H1 (cell line): ENCODE measurements around the gene DYSF. TPM values are rescaled to one million over a fixed set of nuclear protein-coding genes. Genes with fewer than 3 reads are reported as not detected.

ENCODE experiments used
- CTCF ChIA-PET: fragments of 300-600 bp; sonication (Branson Sonifier 250); formaldehyde crosslinking; loops from one replicate; lab custom pipeline; 2021; ENCODE audit not compliant: partially characterized antibody; lab: Charles Lee
- POLR2A ChIA-PET: fragments of 300-600 bp; sonication (Branson Sonifier 250); formaldehyde crosslinking; loops from one replicate; lab custom pipeline; 2021; ENCODE audit warnings: inconsistent platforms; ENCODE audit not compliant: partially characterized antibody; lab: Charles Lee
- DNase-seq, 2 experiments: peaks; one replicate each; pipeline versions ENCODE4 v3.0.0 to v3.0.0-alpha.2; 2010 to 2022; ENCODE audit warnings: low spot score in 2 of 2, low read depth in 1 of 2, mixed read lengths in 1 of 2
- FAIRE-seq: peaks from 2 replicates; lab custom pipeline; 2011; peaks lifted over from hg19 to GRCh38; lab: Jason Lieb, UNC
- H2AFZ ChIP-seq: 2 replicates; pipeline ENCODE4 v1.8.1; 2012; ENCODE audit warnings: low read length, inconsistent platforms
- H2AK5ac ChIP-seq: 2 replicates; pipeline ENCODE4 v1.6.1; 2013; ENCODE audit warnings: low read depth, low read length
- H2BK120ac ChIP-seq: replicated peaks from 2 replicates; pipeline ENCODE3; 2013; ENCODE audit warnings: low read depth, low read length, inconsistent platforms
- H2BK12ac ChIP-seq: 2 replicates; pipeline ENCODE4 v1.6.1; 2013; ENCODE audit warnings: low read depth, low read length
- H2BK15ac ChIP-seq: 2 replicates; pipeline ENCODE4 v1.6.1; 2013; ENCODE audit warnings: low read length
- H2BK20ac ChIP-seq: 2 replicates; pipeline ENCODE4 v1.6.1; 2013; ENCODE audit warnings: low read length
- H2BK5ac ChIP-seq: 2 replicates; pipeline ENCODE4 v1.6.1; 2013; ENCODE audit warnings: low read depth, low read length
- H3K14ac ChIP-seq: 2 replicates; pipeline ENCODE4 v1.6.1; 2013; ENCODE audit warnings: inconsistent platforms; ENCODE audit not compliant: insufficient read length
- H3K18ac ChIP-seq: 2 replicates; pipeline ENCODE4 v1.6.1; 2013; ENCODE audit warnings: low read length; ENCODE audit errors: extremely low read depth
- H3K23ac ChIP-seq: 2 replicates; pipeline ENCODE4 v1.6.1; 2013; ENCODE audit warnings: inconsistent platforms; ENCODE audit not compliant: insufficient read length
- H3K23me2 ChIP-seq: 2 replicates; pipeline ENCODE4 v1.6.1; 2013; ENCODE audit warnings: low read depth, low read length
- H3K27ac ChIP-seq: 2 replicates; pipeline ENCODE4 v1.6.1; 2011; ENCODE audit warnings: low read depth, low read length, inconsistent platforms
- H3K27me3 ChIP-seq, 4 experiments: replicated peaks in 1 of 4; 1 replicate in 1 of 4; 2 replicates in 3 of 4; pipeline versions ENCODE4 v1.6.1 to v1.8.1; 2011 to 2013; ENCODE audit warnings: low read length in 3 of 4, mild to moderate bottlenecking in 3 of 4, inconsistent platforms in 2 of 4, mixed read lengths in 2 of 4, moderate library complexity in 1 of 4; ENCODE audit not compliant: control insufficient read depth in 3 of 4, insufficient read depth in 3 of 4; ENCODE audit errors: extremely low read depth in 1 of 4
- H3K36me3 ChIP-seq, 4 experiments: 2 replicates each; pipeline versions ENCODE4 v1.6.1 to v1.8.1; 2011 to 2013; ENCODE audit warnings: mild to moderate bottlenecking in 4 of 4, low read length in 3 of 4, moderate library complexity in 2 of 4, control low read depth in 1 of 4, inconsistent platforms in 1 of 4; ENCODE audit not compliant: insufficient read depth in 4 of 4, control insufficient read depth in 2 of 4
- H3K4ac ChIP-seq: replicated peaks from 2 replicates; pipeline ENCODE3; 2013; ENCODE audit warnings: low read length, low read depth, mixed read lengths, inconsistent platforms; ENCODE audit not compliant: insufficient read length
- H3K4me1 ChIP-seq, 4 experiments: replicated peaks in 1 of 4; 1 replicate in 1 of 4; 2 replicates in 3 of 4; pipeline versions ENCODE4 v1.6.1 to v1.8.1; 2011 to 2013; ENCODE audit warnings: low read length in 3 of 4, inconsistent platforms in 2 of 4, mixed read lengths in 1 of 4; ENCODE audit not compliant: insufficient read depth in 4 of 4, control insufficient read depth in 3 of 4
- H3K4me2 ChIP-seq, 2 experiments: 2 replicates each; pipeline versions ENCODE4 v1.6.1 to v1.8.1; 2011 to 2013; ENCODE audit warnings: low read depth in 2 of 2, low read length in 2 of 2, control low read depth in 1 of 2, inconsistent platforms in 1 of 2, mild to moderate bottlenecking in 1 of 2; ENCODE audit not compliant: insufficient read depth in 1 of 2
- H3K4me3 ChIP-seq, 4 experiments: fragments of 200-600, 300-600 bp in 1 of 4; sonication (generic), shearing (Covaris generic), sonication (Bioruptor Twin) in 1 of 4; 2 replicates each; pipeline versions ENCODE4 v1.5.1 to v1.8.1; 2011 to 2016; ENCODE audit warnings: low read length in 4 of 4, low read depth in 3 of 4, control low read depth in 2 of 4, inconsistent platforms in 2 of 4, mild to moderate bottlenecking in 2 of 4, mixed read lengths in 1 of 4, moderate library complexity in 1 of 4; ENCODE audit not compliant: insufficient read depth in 2 of 4; ENCODE audit errors: extremely low read depth in 1 of 4
- H3K56ac ChIP-seq: replicated peaks from 2 replicates; pipeline ENCODE3; 2013; ENCODE audit warnings: low read depth, mild to moderate bottlenecking, mixed read lengths, low read length, inconsistent platforms; ENCODE audit not compliant: insufficient read length
- H3K79me1 ChIP-seq: 2 replicates; pipeline ENCODE4 v1.6.1; 2013; ENCODE audit warnings: low read depth, low read length, control low read depth
- H3K79me2 ChIP-seq, 2 experiments: 2 replicates each; pipeline versions ENCODE4 v1.6.1 to v1.8.1; 2012 to 2013; ENCODE audit warnings: low read length in 2 of 2, mild to moderate bottlenecking in 2 of 2, inconsistent platforms in 1 of 2; ENCODE audit not compliant: insufficient read depth in 2 of 2, control insufficient read depth in 1 of 2
- H3K9ac ChIP-seq, 4 experiments: replicated peaks in 1 of 4; 1 replicate in 1 of 4; 2 replicates in 3 of 4; pipeline versions ENCODE4 v1.6.1 to v1.8.1; 2011 to 2013; ENCODE audit warnings: low read depth in 3 of 4, low read length in 3 of 4, control low read depth in 2 of 4, mild to moderate bottlenecking in 2 of 4, moderate library complexity in 2 of 4, inconsistent platforms in 1 of 4; ENCODE audit errors: extremely low read depth in 1 of 4
- H3K9me3 ChIP-seq, 2 experiments: 2 replicates each; pipeline versions ENCODE4 v1.6.1 to v1.8.1; 2012 to 2013; ENCODE audit warnings: mild to moderate bottlenecking in 2 of 2, moderate library complexity in 2 of 2, control low read depth in 1 of 2, inconsistent platforms in 1 of 2, low read depth in 1 of 2, low read length in 1 of 2, mixed read lengths in 1 of 2; ENCODE audit not compliant: insufficient read depth in 2 of 2
- H4K20me1 ChIP-seq, 2 experiments: replicated peaks in 1 of 2; 2 replicates each; pipeline versions ENCODE3 to v1.8.1; 2011 to 2013; ENCODE audit warnings: inconsistent platforms in 2 of 2, low read length in 2 of 2, mild to moderate bottlenecking in 1 of 2; ENCODE audit not compliant: insufficient read depth in 2 of 2, control insufficient read depth in 1 of 2
- H4K5ac ChIP-seq: 2 replicates; pipeline ENCODE4 v1.6.1; 2013; ENCODE audit warnings: low read length, low read depth, mixed read lengths, inconsistent platforms; ENCODE audit not compliant: insufficient read length
- H4K8ac ChIP-seq: 2 replicates; pipeline ENCODE4 v1.8.0; 2013; ENCODE audit warnings: mild to moderate bottlenecking, moderate library complexity, low read length, inconsistent platforms; ENCODE audit not compliant: insufficient read depth; ENCODE audit errors: extremely low read depth
- H4K91ac ChIP-seq: replicated peaks from 2 replicates; pipeline ENCODE3; 2013; ENCODE audit warnings: low read length, mixed read lengths, inconsistent platforms; ENCODE audit not compliant: insufficient read length
- BACH1 ChIP-seq: IDR thresholded peaks from 2 replicates; pipeline ENCODE4 v1.6.1; 2012; ENCODE audit warnings: low read length, improper control_type of control experiment
- BCL11A ChIP-seq, 2 experiments: IDR thresholded peaks; one replicate each; pipeline ENCODE4 v1.6.1; 2011; ENCODE audit warnings: low read depth in 2 of 2, low read length in 2 of 2, mild to moderate bottlenecking in 2 of 2
- CHD2 ChIP-seq: IDR thresholded peaks from 2 replicates; pipeline ENCODE4 v1.6.1; 2012; ENCODE audit warnings: low read length, improper control_type of control experiment
- CREB1 ChIP-seq: IDR thresholded peaks from 2 replicates; pipeline ENCODE4 v1.6.1; 2012; ENCODE audit warnings: inconsistent platforms
- KDM1A ChIP-seq: fragments of 200-600, 300-600 bp; sonication (generic); IDR thresholded peaks from 2 replicates; pipeline ENCODE4 v1.7.1; 2016; ENCODE audit warnings: mild to moderate bottlenecking, low read length, borderline replicate concordance
- KDM5A ChIP-seq: fragments of 200-600 bp; IDR thresholded peaks from 2 replicates; pipeline ENCODE4 v1.7.1; 2012; ENCODE audit warnings: mild to moderate bottlenecking, low read length, inconsistent platforms, mixed read lengths
- MAFK ChIP-seq: IDR thresholded peaks from 2 replicates; pipeline ENCODE4 v1.6.1; 2012; ENCODE audit warnings: low read depth, mild to moderate bottlenecking, improper control_type of control experiment, low read length
- RFX5 ChIP-seq: IDR thresholded peaks from 2 replicates; pipeline ENCODE4 v1.6.1; 2011; ENCODE audit warnings: low read depth, low read length, improper control_type of control experiment, borderline replicate concordance
- SIN3A ChIP-seq, 2 experiments: IDR thresholded peaks in 1 of 2; conservative IDR thresholded peaks in 1 of 2; 2 replicates each; pipeline ENCODE4 v1.6.1; 2011 to 2012; ENCODE audit warnings: low read length in 2 of 2, improper control_type of control experiment in 1 of 2, low read depth in 1 of 2, mild to moderate bottlenecking in 1 of 2
- SUZ12 ChIP-seq: fragments of 200-600 bp; sonication (generic); IDR thresholded peaks from 2 replicates; pipeline ENCODE4 v1.6.1; 2012; ENCODE audit warnings: mild to moderate bottlenecking, inconsistent platforms, low read length, moderate library complexity, mixed read lengths
- TCF12 ChIP-seq: IDR thresholded peaks from 2 replicates; pipeline ENCODE4 v1.6.1; 2011; ENCODE audit warnings: low read depth, mild to moderate bottlenecking, low read length
- WGBS, 2 experiments: shearing (Covaris generic) in 1 of 2; methylation state at CpG; one replicate each; pipeline versions ENCODE4 v1.1.6 to v1.1.7; 2013 to 2015; ENCODE audit warnings: low lambda C conversion rate in 2 of 2, mixed read lengths in 2 of 2, inconsistent platforms in 1 of 2, low coverage in 1 of 2, missing lambda C conversion rate in 1 of 2; ENCODE audit not compliant: insufficient replicate concordance in 2 of 2, insufficient coverage in 1 of 2, insufficient read length in 1 of 2; ENCODE audit errors: extremely low coverage in 1 of 2, missing lambda C conversion rate in 1 of 2; 5-methylcytosine and 5-hydroxymethylcytosine counted together
- polyA plus RNA-seq, 7 experiments: library from polyadenylated mRNA; depleted of rRNA in 3 of 7; stranded (reverse) in 5 of 7; unstranded in 2 of 7; fragments of >200 nt in 5 of 7; fragments of 200-250 nt in 2 of 7; gene quantifications; 1 replicate in 5 of 7; 2 replicates in 1 of 7; 4 replicates in 1 of 7; pipeline versions ENCODE4 v1.2.1 to v1.2.3, GENCODE V29; 2011 to 2013; ENCODE audit warnings: missing spikeins in 2 of 7, mixed read lengths in 2 of 7
- total RNA-seq: library from RNA; stranded (reverse); fragmentation: NEBNext Ultra II Directional; extraction: Animal tissue kit (Norgen Biotek cat#: 25700); gene quantifications from 2 replicates; pipeline ENCODE4 v1.2.1, GENCODE V29; 2021
- TF ChIP-seq, protein P1 (sequence below), 3 experiments: IDR thresholded peaks; 1 replicate in 2 of 3; 2 replicates in 1 of 3; pipeline versions ENCODE4 v1.5.1 to v1.6.1; 2011; ENCODE audit warnings: low read length in 3 of 3, mild to moderate bottlenecking in 3 of 3, inconsistent platforms in 2 of 3, low read depth in 1 of 3, moderate library complexity in 1 of 3; ENCODE audit not compliant: insufficient read depth in 1 of 3; ENCODE audit errors: control extremely low read depth in 1 of 3

The DYSF gene
- total and polyA plus RNA-seq, 2 of the 8 experiments (the other 6 are each of a cell fraction or from before 2014, with no cell fraction given): 5.8 to 7.1 TPM

GRCh38 chr2:71476495-71476894, 23.1 kb downstream of the DYSF start:
- H2BK20ac ChIP-seq: no peak overlapping the region
- H3K14ac ChIP-seq: no peak overlapping the region
- H2AK5ac ChIP-seq: no peak overlapping the region
- H3K79me2 ChIP-seq: no peaks in the 10 kb centered on the region
- no peak overlapping the region for H3K4me3 ChIP-seq
- H3K23ac ChIP-seq: no peak overlapping the region
- H2BK120ac ChIP-seq: no peak overlapping the region
- DNase-seq (no peak), FAIRE-seq (no peak)
- WGBS, 2 experiments: 100% methylated on average over 1 of the region's 1 CpG; no CpG with 5 or more reads in 1 of the 2 experiments
- H4K8ac ChIP-seq: no peak overlapping the region
- H4K91ac ChIP-seq: no peak overlapping the region
- H2BK12ac ChIP-seq: no peak overlapping the region
- H3K4me1 ChIP-seq: peaks cover 0 to 4% (median 1%) of the 10 kb centered on the region in 4 experiments; a peak in 4 of 7 replicates
- H3K23me2 ChIP-seq: no peaks in the 10 kb centered on the region
- no peak overlapping the region for H3K4ac ChIP-seq
- no peak overlapping the region for H2AFZ ChIP-seq
- H4K20me1 ChIP-seq: no peaks in the 10 kb centered on the region
- H2BK5ac ChIP-seq: no peak overlapping the region
- POLR2A ChIA-PET: interaction anchor here (0.9 kb wide), 1 partner anchor 21 kb away, joined by 3 read pairs; no protein-coding TSS in a partner anchor
- H3K9ac ChIP-seq: no peak overlapping the region
- no peak overlapping the region for H3K4me2 ChIP-seq
- H3K27ac ChIP-seq: no peak overlapping the region
- no peak overlapping the region for H2BK15ac ChIP-seq
- H4K5ac ChIP-seq: no peak overlapping the region
- no peaks in the 10 kb centered on the region for H3K79me1 ChIP-seq
- no peak overlapping the region; the same call in 1 of the 2 replicates for H3K18ac ChIP-seq
- no peaks in the 10 kb centered on the region for H3K9me3 ChIP-seq
- H3K56ac ChIP-seq: no peak overlapping the region
- no peaks in the 10 kb centered on the region for H3K36me3 ChIP-seq
- no peaks in the 10 kb centered on the region; a peak in 1 of 7 replicates for H3K27me3 ChIP-seq
- CTCF ChIA-PET: interaction anchor here (1.0 to 4.9 kb wide), 4 partner anchors 15 to 54 kb away, joined by 3 to 25 read pairs (median 8); no protein-coding TSS in a partner anchor
- TF ChIP-seq MAFK (no peak), SIN3A (conservative IDR thresholded peaks at IDR 0.05 in 1 of 2, IDR thresholded peaks at IDR 0.05 in 1 of 2; ENCODE audit: low read depth in 1 of 2, low read length in 2 of 2) (no peak), TCF12 (no peak), CREB1 (no peak), BACH1 (no peak), CHD2 (no peak), BCL11A (IDR thresholded peaks at IDR 0.05; ENCODE audit: low read depth in 2 of 2, low read length in 2 of 2) (no peak), KDM1A (no peak), SUZ12 (no peak), KDM5A (no peak), RFX5 (no peak)
- TF ChIP-seq, protein P1, sequence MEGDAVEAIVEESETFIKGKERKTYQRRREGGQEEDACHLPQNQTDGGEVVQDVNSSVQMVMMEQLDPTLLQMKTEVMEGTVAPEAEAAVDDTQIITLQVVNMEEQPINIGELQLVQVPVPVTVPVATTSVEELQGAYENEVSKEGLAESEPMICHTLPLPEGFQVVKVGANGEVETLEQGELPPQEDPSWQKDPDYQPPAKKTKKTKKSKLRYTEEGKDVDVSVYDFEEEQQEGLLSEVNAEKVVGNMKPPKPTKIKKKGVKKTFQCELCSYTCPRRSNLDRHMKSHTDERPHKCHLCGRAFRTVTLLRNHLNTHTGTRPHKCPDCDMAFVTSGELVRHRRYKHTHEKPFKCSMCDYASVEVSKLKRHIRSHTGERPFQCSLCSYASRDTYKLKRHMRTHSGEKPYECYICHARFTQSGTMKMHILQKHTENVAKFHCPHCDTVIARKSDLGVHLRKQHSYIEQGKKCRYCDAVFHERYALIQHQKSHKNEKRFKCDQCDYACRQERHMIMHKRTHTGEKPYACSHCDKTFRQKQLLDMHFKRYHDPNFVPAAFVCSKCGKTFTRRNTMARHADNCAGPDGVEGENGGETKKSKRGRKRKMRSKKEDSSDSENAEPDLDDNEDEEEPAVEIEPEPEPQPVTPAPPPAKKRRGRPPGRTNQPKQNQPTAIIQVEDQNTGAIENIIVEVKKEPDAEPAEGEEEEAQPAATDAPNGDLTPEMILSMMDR (IDR thresholded peaks at IDR 0.05; ENCODE audit: control extremely low read depth in 1 of 3, insufficient read depth in 1 of 3, low read depth in 1 of 3, low read length in 3 of 3): no peak
